KBM-7 (cell line): ENCODE results near the gene ZNF385B.

ENCODE experiments used
- DNase-seq: peaks from one replicate; pipeline ENCODE4 v3.0.0-alpha.2; 2015
- in situ Hi-C: fragments of 300-500 bp; cut with MboI; formaldehyde crosslinking; loops from 2 replicates; pipeline ENCODE4 v1.14.3; 2020; ENCODE audit warnings: low sequenced_read_pairs, low pct_unique_long_range_greater_than_20kb, mixed read lengths

Gene ZNF385B

DNA sequence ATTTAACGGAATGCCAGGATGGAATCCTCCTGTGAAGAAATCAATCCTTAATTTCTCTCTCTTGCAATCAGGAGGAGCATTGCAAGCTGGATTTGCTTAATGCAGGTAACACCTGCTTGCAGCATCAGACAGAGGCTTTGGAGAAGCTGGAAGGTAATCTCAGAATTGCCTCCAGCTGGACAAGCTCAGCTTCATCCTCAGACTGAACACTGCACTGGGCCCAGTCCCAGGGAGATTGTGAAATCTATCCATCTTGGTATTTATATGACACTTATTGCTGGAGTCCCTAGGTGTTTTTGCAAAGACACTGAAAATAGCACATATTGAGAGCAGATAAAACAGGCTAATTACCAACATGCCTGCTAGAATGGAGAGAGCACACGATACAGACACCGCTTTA, 417.4 kb downstream of the ZNF385B start:
- in situ Hi-C loops, result no loop called here
- DNase-seq, result no peak

DNA sequence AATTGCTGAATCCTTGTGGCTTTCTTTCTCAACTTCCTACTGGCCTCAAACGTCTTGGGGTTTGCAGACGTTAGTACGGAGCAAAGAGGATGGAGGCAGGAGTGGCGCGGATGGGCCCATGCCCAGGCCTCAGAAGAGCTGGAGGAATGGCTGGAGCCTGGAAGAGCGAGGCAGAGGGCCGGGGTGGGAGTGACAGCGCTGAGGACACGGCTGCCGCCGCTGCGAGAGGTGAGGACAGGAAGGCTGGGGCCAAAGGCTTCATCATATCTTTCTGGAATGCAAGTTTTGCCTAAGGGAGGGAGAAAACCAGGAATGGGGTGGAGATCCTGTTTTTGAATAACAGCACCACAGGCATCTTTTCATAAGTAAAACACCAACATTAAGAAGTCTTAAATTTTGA, 418.2 kb downstream of the ZNF385B start:
- DNase-seq, result no peak
- in situ Hi-C loops, result no loop called here

DNA sequence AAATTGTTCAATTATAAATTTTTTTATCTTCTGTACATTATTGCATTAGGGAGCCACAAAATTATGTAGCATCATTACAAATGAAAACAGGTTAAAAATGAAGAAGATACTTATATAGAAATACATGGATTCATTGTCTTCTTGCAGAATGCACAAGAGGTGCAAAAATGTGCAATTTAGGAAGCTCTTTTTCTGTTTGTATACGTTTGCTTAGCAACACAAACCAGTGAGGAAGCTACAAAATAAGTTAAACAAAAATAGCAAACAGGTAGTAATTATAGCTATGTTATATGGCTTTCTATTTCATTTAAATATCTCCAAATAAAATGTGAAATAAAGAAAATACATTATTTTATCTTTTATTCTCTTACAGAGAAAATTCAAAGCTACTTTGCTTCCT, 419.2 kb downstream of the ZNF385B start:
- DNase-seq, result no peak
- in situ Hi-C loops, result no loop called here

DNA sequence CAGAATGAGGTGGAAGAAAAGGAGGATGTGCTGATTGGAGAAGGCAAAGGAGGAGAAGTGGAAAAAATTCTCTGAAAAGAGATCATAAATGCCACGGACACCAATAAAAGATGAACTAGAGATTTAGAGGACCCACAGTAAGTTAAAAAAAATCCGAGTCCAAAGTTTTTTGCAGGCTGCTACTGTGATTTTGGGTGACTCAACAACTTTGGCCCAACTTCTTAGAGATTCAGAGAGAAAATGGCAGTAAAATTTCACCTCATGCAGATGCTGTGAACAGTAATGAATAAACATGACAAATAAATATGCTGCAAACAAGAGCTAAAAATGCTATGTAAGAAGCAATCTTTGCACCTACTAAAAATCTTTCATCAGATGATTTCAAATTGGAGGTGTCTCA, 419.9 kb downstream of the ZNF385B start:
- no peak for DNase-seq
- in situ Hi-C loops, result no loop called here

DNA sequence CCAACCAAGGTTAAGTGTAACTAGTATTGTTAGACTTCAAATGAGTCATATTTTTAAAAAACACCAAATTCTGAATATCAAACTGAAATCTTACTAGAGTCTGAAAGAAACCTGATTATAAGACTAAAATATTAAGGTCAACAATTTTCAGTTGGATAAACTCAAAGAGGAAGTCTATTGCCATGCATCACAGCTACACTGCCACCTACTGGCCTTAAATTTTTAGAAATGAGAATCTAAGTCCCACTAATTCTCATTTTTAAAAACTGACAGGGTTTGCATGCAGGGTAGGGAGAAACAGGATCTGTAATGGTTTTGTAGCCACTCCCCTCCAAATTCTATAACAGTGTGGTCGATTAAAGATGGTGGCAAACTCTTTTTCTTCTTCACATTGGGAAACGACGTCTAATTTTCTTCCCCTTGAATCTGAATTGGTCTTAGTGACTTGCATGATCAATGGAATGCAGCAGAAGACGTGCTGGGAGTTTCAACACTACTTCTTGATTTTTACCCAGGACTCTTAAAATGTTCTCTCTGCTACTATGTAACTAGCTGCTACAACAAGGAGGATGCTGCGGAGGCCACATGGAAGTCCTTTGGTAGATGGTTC, 420.7 kb downstream of the ZNF385B start:
- DNase-seq, result peak; percentile 51

DNA sequence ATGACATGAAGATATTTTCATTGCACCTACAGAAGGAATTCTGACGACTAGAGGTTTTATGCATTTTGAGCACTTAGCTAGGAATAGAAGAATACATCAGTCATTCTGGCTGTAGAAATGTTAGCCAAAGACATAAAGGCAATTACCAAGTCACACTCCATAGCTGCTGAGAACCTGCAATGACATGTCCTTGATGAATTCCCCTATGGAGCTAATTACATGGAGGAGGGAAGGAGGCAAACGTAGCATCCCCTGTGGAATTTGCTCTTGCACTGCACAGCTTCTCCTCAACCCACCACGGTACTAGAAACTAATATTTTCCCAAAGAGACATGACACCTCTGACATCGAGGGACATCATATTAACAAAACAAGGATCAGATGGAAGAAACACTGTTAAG, 422.8 kb downstream of the ZNF385B start:
- in situ Hi-C loops, result no loop called here

More for the DNA sequence above, 420.7 kb downstream of the ZNF385B start:
- in situ Hi-C loops, result no loop called here

DNA sequence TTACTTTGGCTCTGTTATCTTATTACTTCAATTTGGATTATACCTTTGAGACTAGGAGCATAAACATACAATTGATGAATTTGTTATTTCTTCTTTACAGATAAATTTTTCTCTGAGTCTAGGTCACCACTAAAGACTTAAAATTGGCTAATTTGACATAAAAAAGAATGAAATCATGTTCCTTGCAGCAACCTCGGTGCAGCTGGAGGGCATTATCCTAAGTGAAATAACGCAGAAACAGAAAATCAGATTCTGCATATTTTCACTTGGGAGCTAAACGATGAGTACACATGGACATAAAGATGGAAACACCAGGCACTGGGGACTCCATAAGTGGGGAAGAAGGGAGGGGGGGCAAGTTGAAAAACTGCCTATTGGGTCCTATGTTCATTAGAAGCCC, 424.0 kb downstream of the ZNF385B start:
- no peak for DNase-seq
- in situ Hi-C loops, result no loop called here

More for the DNA sequence above, 422.8 kb downstream of the ZNF385B start:
- DNase-seq, result no peak

GRCh38 chr2:179435566-179435965, 425.8 kb downstream of the ZNF385B start:
- no peak for DNase-seq
- in situ Hi-C loops, result no loop called here

GRCh38 chr2:179435000-179435399, 426.4 kb downstream of the ZNF385B start:
- in situ Hi-C loops, result no loop called here
- no peak for DNase-seq

- in situ Hi-C loops, result no loop called here
- no peak for DNase-seq
These were observed 427.1 kb downstream of the ZNF385B start for GRCh38 chr2:179434357-179434756.

- in situ Hi-C loops, result no loop called here
- DNase-seq, result no peak
These were observed 428.7 kb downstream of the ZNF385B start for GRCh38 chr2:179432751-179433150.

DNA sequence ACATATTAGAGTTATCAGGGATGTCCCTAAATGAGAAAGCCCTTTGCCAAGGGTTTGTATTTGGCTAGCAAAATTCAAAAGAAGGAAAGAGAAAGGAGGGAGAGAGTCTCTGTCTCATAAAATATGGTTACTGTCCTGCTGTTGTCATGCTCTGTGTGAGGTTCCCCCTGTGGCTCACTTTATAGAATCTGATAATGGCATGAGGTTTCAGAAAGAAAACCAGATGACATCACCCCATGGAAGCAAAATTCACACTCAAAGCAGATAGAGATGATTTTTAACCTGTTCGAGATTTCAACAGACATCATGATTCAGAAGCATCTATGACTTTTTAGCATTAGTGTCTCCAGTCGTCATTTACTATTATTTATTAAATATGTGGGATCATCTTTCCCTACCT, 431.8 kb downstream of the ZNF385B start:
- in situ Hi-C loops, result no loop called here
- DNase-seq, result no peak

DNA sequence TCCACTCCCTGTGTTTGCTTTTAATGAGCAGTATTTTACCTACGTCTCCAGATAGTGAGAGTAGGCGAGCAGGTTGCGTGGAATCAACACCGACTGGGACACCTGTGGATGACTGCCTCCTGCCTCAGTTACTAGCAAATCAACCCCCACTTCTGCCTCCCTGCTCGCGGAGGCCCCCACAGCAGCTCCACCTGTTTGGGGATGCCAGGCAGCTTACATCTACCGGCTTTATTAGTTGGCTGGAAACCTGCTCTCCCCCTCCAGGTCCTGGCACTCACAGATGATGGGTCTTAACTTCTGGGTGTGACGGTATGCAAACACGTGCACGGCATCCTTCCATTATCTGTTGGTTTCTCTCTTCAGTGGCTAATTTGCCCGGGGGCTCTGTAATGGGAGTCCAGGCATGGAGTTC, 432.3 kb downstream of the ZNF385B start:
- in situ Hi-C loops, result no loop called here

DNA sequence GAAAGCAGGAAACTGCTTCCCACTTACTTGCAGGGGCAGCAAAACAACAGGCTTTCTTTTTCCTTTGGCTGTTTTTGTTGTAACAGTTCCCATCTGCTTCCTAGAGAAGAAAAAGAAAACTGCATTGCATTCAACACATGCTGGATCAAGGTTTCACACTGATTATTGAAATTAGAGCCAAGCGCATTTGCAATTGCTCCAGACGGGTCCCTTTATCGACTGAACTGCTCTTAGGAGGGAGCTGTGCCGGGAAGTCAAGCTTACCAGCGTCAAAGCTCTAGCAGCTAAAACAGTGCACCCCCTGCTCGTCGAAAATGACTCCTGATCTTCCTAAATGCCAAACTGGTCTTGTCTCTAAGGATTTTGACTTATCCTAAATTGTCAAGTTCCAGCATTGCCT, 432.8 kb downstream of the ZNF385B start:
- no peak for DNase-seq
- in situ Hi-C loops, result no loop called here

More for the DNA sequence above, 432.3 kb downstream of the ZNF385B start:
- no peak for DNase-seq

DNA sequence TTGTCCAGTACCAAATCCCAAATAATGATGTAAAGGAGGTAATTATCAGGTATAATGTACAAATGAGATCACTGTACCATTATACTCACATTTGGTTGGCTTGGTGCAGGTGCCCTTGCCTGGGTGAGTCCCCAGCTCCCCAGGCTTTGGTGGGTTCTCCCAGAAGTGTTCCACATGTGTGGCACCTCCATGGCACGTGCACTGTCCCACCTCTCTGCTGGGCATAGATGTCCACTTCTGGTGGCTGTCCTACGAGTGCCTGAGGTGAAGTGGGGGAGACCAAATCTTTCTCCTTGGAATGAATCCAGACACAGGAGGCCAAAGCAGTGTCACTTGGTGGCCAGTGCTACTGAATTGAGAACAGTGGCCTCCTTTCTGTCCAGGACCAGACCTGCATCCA, 434.3 kb downstream of the ZNF385B start:
- no peak for DNase-seq
- in situ Hi-C loops, result no loop called here

- in situ Hi-C loops, result no loop called here
- DNase-seq, result no peak
These were observed 436.8 kb downstream of the ZNF385B start for GRCh38 chr2:179424571-179424970.

- in situ Hi-C loops, result no loop called here
- DNase-seq, result peak; percentile 61
These were observed 439.3 kb downstream of the ZNF385B start for GRCh38 chr2:179422037-179422643.

DNA sequence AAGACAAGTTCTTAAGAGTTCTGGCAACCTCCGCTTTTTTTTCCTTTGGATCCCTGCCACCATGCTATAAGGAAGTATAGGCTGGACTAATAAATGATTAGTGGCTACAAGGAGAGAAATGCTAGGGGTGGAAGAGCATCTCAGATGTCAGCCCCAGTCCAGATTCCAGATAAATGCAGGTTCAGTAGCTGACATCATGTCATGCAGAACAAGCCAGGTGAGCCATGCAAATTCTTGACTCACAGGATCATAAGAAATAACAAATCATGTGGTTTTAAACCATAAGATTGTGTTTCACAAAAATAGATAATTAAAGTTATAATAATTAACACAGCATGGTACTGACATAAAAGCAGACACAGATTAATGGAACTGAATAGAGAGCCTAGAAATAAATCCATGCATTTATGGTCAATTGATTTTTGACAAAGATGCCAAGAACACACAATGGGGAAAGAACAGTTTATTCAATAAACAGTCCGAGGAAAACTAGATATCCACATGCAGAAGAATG, 443.9 kb downstream of the ZNF385B start:
- no peak for DNase-seq
- in situ Hi-C loops, result no loop called here

DNA sequence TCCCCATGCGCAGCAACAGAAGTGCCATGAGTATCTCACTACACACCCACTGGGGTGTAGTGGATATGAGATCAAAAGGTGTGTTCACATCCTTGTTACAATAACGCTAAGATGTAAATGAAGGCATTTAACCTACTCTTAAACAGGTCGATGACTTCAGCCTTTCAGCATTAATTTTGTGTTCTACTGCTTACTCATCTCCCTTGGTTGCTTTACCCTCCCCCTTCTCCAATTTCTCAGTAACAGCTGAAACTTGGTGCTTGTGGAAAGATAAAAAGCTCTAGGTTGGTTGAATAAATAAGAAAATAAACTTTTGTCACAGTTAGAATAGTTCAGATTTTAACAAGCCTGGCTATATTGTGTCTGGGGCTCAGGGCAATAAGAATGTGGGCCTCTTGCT, 449.3 kb downstream of the ZNF385B start:
- in situ Hi-C loops, result no loop called here
- DNase-seq, result no peak

DNA sequence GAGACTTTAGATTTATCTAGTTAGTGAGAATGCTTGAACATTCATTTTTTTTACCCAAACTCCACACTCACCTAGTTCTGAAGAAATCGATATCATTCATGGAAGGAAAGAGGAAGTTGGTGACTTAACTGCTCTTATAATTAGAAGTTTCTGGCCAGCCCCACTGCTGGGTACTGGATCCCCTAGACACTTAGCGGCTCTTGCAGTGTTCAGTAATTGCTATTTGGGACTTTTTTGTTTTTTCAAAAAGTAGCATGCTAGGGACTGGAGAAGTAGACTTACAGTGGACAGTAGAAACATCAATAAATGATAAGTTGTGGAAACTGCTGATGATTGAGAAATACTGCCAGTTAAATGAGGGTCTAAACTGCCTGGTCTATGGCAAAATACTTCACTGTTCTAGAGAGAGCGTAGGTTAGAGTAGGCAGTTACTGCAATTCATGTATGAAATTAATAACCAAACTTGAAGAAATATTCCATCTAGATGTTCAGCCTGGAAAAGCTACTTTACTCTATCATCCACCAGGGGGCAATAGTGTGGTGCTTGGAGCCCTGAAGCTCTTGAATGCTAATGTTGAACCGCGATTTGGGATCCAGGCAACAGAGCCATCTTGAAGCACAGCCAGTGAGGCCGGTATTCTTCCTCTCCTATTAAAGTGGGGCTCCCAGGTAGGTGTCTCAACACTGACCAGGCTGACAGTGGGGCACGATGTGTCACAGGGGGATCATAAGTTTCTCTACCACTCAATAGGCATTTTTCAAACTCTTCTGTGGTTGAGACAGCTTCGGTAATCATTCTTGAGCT, 450.7 kb downstream of the ZNF385B start:
- peak; percentile 51 for DNase-seq
- in situ Hi-C loops, result no loop called here
